Peyer's patch (tissue), 4 donors: Measurements from ENCODE around the gene STX3. TPM values are rescaled to one million over a fixed set of nuclear protein-coding genes. Genes with fewer than 3 reads are reported as not detected.
A peak's percentile ranks its signal among the peaks of the same experiment; 100 is the strongest.
"Not testable (repeated sequence)": the region's sequence is repeated elsewhere in the genome, so short reads cannot be mapped to it uniquely, and the experiment has no call there.

Experiments used
- DNase-seq, 3 donors: peaks; one replicate each; pipeline ENCODE4 v3.0.0-alpha.2; 2017 to 2019
- H3K27ac ChIP-seq, 4 donors: fragments of 200-600 bp; sonication (generic); one replicate each; pipeline ENCODE4 v1.5.1; 2016 to 2019
- H3K27me3 ChIP-seq, 2 donors: fragments of 200-600 bp; sonication (generic); one replicate each; pipeline ENCODE4 v1.5.1; 2019
- H3K36me3 ChIP-seq, 3 donors: fragments of 200-600 bp; sonication (generic); one replicate each; pipeline ENCODE4 v1.5.1; 2016 to 2019
- H3K4me1 ChIP-seq, 4 donors: fragments of 200-600 bp; sonication (generic); one replicate each; pipeline ENCODE4 v1.5.1; 2016 to 2019
- H3K4me3 ChIP-seq, 4 donors: fragments of 200-600 bp; sonication (generic); 1 replicate in 3 of 4; 2 replicates in 1 of 4; pipeline ENCODE4 v1.5.1; 2016 to 2019; ENCODE audit warnings: mild to moderate bottlenecking in 1 of 4
- H3K9me3 ChIP-seq, 4 donors: fragments of 200-600 bp; sonication (generic); one replicate each; pipeline ENCODE4 v1.5.1; 2016 to 2019; ENCODE audit warnings: mild to moderate bottlenecking in 1 of 4
- POLR2A ChIP-seq, 2 donors: fragments of 450-650 bp; IDR thresholded peaks; one replicate each; pipeline ENCODE4 v1.5.1; 2017; ENCODE audit warnings: antibody characterized with exemption in 2 of 2, mild to moderate bottlenecking in 2 of 2, moderate library complexity in 2 of 2
- total RNA-seq, 4 donors: library from RNA; depleted of rRNA; stranded (reverse); fragments of >200 nt; gene quantifications; one replicate each; pipeline ENCODE4 v1.1.0, GENCODE V29; 2016
- TF ChIP-seq, protein P1 (sequence below), 6 experiments: fragments of 450-650 bp in 4 of 6; fragments of 200-600 bp in 2 of 6; sonication (generic) in 1 of 6; IDR thresholded peaks; one replicate each; pipeline ENCODE4 v1.5.1; 2017 to 2019; ENCODE audit warnings: antibody characterized with exemption in 6 of 6, mild to moderate bottlenecking in 3 of 6, moderate library complexity in 1 of 6

STX3 gene
- total RNA-seq, 4 donors from 2014 or later: 77.7 to 167 (median 121) TPM

DNA sequence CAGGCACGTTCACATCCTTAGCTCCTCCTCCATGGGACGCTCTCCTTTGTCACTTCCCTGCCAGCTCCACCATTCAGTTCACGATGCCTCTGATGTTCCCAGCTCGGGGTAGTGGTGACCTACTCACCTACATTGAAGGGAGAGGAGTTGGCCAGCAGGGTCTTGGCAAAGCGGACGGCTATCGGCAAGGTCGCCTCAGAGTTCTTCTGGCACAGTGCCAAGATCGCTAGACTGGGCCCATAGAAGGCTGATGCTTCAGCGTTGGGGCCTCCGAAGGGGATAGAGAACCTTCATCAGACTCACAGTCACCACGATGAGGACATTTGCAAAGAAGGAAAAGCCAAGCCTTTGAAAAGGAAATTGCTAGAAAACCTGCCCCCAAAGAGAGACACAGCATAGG, 87.1 kb downstream of the STX3 start:
- Histone ChIP-seq H3K9me3 (no peaks in the 10 kb centered on the region), H3K4me3 (no peak overlapping the region), H3K4me1 (no peaks in the 10 kb centered on the region), H3K27ac (no peak overlapping the region), H3K27me3 (no peaks in the 10 kb centered on the region), H3K36me3 (no peaks in the 10 kb centered on the region)
- DNase-seq: no peak
- TF ChIP-seq, protein P1, sequence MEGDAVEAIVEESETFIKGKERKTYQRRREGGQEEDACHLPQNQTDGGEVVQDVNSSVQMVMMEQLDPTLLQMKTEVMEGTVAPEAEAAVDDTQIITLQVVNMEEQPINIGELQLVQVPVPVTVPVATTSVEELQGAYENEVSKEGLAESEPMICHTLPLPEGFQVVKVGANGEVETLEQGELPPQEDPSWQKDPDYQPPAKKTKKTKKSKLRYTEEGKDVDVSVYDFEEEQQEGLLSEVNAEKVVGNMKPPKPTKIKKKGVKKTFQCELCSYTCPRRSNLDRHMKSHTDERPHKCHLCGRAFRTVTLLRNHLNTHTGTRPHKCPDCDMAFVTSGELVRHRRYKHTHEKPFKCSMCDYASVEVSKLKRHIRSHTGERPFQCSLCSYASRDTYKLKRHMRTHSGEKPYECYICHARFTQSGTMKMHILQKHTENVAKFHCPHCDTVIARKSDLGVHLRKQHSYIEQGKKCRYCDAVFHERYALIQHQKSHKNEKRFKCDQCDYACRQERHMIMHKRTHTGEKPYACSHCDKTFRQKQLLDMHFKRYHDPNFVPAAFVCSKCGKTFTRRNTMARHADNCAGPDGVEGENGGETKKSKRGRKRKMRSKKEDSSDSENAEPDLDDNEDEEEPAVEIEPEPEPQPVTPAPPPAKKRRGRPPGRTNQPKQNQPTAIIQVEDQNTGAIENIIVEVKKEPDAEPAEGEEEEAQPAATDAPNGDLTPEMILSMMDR (IDR thresholded peaks at IDR 0.05): no peak
- TF ChIP-seq POLR2A (IDR thresholded peaks at IDR 0.05): no peak

DNA sequence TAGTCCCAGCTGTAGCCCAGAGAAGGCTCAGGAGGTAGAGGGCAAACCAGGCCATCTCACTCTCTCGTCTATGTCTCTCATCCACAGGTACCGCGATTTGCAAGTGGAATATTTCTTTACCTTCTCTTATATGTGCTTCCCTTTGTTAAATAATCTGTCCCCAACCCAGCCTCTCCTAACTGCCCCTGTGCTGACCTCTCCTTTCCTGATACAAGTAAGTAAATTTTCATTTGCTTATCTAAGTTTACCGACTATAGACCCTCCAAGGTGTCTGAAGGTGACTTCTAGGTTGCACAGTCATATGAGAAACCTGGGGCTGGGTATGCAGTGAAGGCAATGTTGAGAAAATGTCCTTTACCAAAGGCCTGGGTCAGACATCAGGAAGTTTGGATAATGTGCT, 90.2 kb downstream of the STX3 start, which contains the start of gene CBLIF:
Gene CBLIF (minus strand): TSS at position 101 of the 400 bp plus-strand sequence. CDS start 46 bp downstream, at position 55.
- no peaks in the 10 kb centered on the region for H3K27me3 ChIP-seq
- DNase-seq: no peak
- no peak within 1 kb of the TSS for H3K4me3 ChIP-seq
- no peaks in the 10 kb centered on the region for H3K9me3 ChIP-seq
- H3K36me3 ChIP-seq: no peaks in the 10 kb centered on the region
- no peak for TF ChIP-seq POLR2A (IDR thresholded peaks at IDR 0.05)
- TF ChIP-seq, protein P1 (IDR thresholded peaks at IDR 0.05): no peak
- H3K27ac ChIP-seq: no peak within 1 kb of the TSS
- H3K4me1 ChIP-seq: peaks cover 0 to 6% (median 0%) of the 10 kb centered on the region in 4 donors

DNA sequence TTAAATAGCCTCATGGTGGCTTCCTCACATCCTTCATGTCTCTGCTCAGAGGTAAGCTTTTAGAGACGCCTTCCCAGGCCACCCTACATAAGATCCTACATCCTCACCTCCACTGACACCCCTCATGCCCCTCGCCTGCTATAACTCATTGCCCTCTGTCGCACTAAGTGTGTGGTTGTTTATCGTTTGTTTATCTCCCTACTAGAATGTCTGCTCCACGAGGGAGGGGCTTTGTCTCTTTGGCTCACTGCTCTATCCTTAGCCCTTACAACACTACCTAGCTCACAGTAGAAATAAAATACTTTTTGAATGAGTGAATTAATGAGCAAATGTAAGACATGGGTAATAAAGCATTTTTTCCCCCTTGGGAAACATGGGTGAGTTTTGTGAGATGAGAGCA, 91.4 kb downstream of the STX3 start:
- H3K36me3 ChIP-seq: no peaks in the 10 kb centered on the region
- peaks cover 0 to 6% (median 0%) of the 10 kb centered on the region in 4 donors for H3K4me1 ChIP-seq
- no peaks in the 10 kb centered on the region for H3K9me3 ChIP-seq
- no peak overlapping the region for H3K4me3 ChIP-seq
- DNase-seq: no peak
- TF ChIP-seq POLR2A (IDR thresholded peaks at IDR 0.05): no peak
- TF ChIP-seq, protein P1 (IDR thresholded peaks at IDR 0.05): no peak
- H3K27me3 ChIP-seq: no peaks in the 10 kb centered on the region
- H3K27ac ChIP-seq: no peak overlapping the region

DNA sequence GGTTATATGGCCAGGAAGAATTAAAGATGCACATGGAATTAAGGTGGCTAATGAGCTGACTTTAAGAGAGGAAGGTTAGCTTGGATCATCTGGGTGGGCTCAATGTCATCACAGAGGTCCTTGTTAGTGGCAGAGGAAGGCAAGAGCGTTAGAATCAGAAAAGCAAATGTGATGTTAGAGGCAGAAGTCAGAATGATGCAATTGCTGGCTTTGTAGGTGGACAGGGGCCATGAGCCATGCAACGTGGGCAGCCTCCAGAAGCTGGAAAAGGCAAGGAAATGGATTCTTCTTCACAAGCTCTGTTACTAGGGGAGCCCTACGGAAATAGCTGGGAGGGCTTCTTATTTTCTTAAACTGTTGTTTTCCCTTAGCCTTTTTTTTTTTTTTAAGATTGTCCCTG, 92.5 kb downstream of the STX3 start:
- H3K36me3 ChIP-seq: no peaks in the 10 kb centered on the region
- H3K4me1 ChIP-seq: peaks cover 0 to 6% (median 0%) of the 10 kb centered on the region in 4 donors
- no peaks in the 10 kb centered on the region for H3K27me3 ChIP-seq
- no peak overlapping the region for H3K27ac ChIP-seq
- DNase-seq: no peak
- H3K4me3 ChIP-seq: no peak overlapping the region
- H3K9me3 ChIP-seq: no peaks in the 10 kb centered on the region
- TF ChIP-seq, protein P1 (IDR thresholded peaks at IDR 0.05): no peak
- no peak for TF ChIP-seq POLR2A (IDR thresholded peaks at IDR 0.05)

DNA sequence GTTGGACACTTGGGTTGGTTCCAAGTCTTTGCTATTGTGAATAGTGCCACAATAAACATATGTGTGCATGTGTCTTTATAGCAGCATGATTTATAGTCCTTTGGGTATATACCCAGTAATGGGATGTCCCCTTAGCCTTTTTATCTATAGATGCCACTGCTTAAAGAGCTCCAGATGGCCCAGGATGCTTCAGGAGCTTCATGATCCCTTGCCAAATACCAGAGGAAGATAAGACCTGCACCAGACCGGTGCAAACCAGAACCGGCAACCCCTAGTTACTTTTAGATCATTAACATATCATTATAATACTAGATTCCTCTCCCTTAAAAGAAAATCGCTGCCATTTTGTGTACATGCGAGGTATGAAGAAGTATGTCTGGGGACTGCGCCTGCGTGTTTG, 93.3 kb downstream of the STX3 start:
- not testable (repeated sequence) for H3K4me3 ChIP-seq, H3K27me3 ChIP-seq, H3K4me1 ChIP-seq, H3K36me3 ChIP-seq, DNase-seq, H3K9me3 ChIP-seq
- H3K27ac ChIP-seq: peak overlapping the region in 3 of 4 donors; percentile 14 to 75 (median 27)

DNA sequence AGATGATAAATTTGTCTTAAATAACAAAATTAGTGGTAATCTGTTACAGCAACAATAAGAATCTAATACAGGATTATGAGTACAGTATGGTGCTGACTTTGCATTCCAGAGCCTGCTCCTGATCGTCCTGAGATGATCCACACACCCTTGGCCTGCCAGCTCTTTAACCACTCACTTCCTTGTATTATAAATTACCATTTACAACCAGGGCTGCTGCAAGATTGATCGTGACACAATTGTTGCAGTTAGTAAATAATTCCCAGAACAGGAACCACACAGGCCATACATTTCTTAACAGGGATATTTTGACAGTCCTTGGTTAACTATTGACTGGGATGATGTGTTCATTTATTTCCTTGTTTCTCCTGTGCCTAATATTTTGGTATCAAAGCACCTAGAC, 94.0 kb downstream of the STX3 start:
- H3K27ac ChIP-seq: peak overlapping the region in 2 of 4 donors; percentile 73 to 75
- no peaks in the 10 kb centered on the region for H3K36me3 ChIP-seq
- peak in 1 of 3 donors; percentile 76 for DNase-seq
- peaks cover 0 to 6% (median 0%) of the 10 kb centered on the region in 4 donors for H3K4me1 ChIP-seq
- no peaks in the 10 kb centered on the region for H3K9me3 ChIP-seq
- TF ChIP-seq, protein P1 (IDR thresholded peaks at IDR 0.05): no peak
- TF ChIP-seq POLR2A (IDR thresholded peaks at IDR 0.05): no peak
- H3K4me3 ChIP-seq: no peak overlapping the region
- no peaks in the 10 kb centered on the region for H3K27me3 ChIP-seq

DNA sequence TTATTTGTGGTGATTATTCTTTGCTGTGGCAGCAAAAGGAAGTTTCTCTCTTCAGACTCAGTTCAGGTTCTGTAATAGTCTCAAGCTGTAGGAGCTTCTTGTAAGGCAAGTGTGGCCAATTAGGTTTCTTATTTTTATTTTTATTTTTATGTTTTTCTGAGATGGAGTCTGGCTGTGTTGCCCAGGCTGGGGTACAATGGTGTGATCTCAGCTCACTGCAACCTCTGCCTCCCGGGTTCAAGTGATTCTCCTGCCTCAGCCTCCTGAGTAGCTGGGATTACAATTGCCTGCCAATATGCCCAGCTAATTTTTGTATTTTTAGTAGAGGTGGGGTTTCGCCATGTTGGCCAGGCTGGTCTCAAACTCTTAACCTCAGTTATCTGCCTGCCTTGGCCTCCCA, 94.4 kb downstream of the STX3 start:
- peak overlapping the region in 2 of 4 donors; percentile 73 to 75 for H3K27ac ChIP-seq
- DNase-seq, H3K27me3 ChIP-seq, H3K36me3 ChIP-seq, H3K4me3 ChIP-seq, H3K9me3 ChIP-seq, H3K4me1 ChIP-seq: not testable (repeated sequence)

DNA sequence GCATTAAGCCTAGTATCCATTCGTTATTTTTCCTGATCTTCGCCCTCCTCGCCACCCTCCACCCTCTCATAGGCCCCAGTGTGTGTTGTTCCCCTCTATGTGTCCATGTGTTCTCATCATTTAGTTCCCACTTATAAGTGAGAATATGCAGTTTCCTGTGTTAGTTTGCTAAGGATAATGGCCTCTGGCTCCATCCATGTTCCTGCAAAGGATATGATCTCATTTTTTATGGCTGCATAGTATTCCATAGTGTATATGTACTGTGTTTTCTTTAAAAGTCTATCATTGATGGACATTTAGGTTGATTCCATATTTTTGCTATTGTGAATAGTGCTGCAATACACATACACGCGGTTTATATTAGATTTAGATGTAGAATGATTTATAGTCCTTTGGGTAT, 96.2 kb downstream of the STX3 start:
- not testable (repeated sequence) for DNase-seq, H3K36me3 ChIP-seq, H3K4me1 ChIP-seq, H3K27ac ChIP-seq, H3K27me3 ChIP-seq, H3K9me3 ChIP-seq, H3K4me3 ChIP-seq
